ENCODE data around the gene ITPK1. TPM values are rescaled to one million over a fixed set of nuclear protein-coding genes. Genes with fewer than 3 reads are reported as not detected.

The ITPK1 gene
- total and polyA plus RNA-seq, 12 donors: 47.1 to 152 (median 92.7) TPM

DNA sequence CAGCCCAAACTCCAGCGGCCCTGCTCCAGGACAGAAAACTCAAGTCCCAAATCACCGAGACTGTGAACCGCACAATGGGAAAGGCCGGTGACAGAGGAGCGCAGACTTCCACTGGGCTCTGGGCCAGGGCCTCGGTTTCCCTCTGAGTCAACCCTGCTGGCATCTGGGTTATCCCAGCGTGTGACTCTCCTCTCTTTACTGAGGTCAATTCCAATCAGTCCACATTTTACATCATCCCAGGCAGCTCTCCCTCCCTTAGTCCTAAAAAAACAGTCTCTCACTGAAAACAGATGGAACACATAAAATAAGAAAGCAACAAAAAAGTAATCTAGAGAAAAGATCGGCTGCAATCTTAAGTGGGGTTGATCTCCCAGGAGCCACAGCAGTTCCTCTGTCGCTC, 36.9 kb downstream of the ITPK1 start:
- no peak overlapping the region for H3K4me3 ChIP-seq
- H3K27me3 ChIP-seq: no peaks in the 10 kb centered on the region
- 77 to 86% methylated on average over 9 of the region's 9 CpGs for WGBS, 2 donors
- intact Hi-C loops (cut with DNase I): no loop called here
- peak overlapping the region in 3 of 10 donors; percentile 15 to 31 (median 17) for H3K27ac ChIP-seq
- no peaks in the 10 kb centered on the region for H3K9me3 ChIP-seq
- H3K4me1 ChIP-seq: peaks cover 13 to 64% (median 49%) of the 10 kb centered on the region in 9 donors
- DNase-seq (no peak), ATAC-seq (no peak)
- TF ChIP-seq, protein P1, sequence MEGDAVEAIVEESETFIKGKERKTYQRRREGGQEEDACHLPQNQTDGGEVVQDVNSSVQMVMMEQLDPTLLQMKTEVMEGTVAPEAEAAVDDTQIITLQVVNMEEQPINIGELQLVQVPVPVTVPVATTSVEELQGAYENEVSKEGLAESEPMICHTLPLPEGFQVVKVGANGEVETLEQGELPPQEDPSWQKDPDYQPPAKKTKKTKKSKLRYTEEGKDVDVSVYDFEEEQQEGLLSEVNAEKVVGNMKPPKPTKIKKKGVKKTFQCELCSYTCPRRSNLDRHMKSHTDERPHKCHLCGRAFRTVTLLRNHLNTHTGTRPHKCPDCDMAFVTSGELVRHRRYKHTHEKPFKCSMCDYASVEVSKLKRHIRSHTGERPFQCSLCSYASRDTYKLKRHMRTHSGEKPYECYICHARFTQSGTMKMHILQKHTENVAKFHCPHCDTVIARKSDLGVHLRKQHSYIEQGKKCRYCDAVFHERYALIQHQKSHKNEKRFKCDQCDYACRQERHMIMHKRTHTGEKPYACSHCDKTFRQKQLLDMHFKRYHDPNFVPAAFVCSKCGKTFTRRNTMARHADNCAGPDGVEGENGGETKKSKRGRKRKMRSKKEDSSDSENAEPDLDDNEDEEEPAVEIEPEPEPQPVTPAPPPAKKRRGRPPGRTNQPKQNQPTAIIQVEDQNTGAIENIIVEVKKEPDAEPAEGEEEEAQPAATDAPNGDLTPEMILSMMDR (IDR thresholded peaks at IDR 0.05): no peak
- H3K36me3 ChIP-seq: peaks cover 0 to 3% (median 0%) of the 10 kb centered on the region in 9 donors

DNA sequence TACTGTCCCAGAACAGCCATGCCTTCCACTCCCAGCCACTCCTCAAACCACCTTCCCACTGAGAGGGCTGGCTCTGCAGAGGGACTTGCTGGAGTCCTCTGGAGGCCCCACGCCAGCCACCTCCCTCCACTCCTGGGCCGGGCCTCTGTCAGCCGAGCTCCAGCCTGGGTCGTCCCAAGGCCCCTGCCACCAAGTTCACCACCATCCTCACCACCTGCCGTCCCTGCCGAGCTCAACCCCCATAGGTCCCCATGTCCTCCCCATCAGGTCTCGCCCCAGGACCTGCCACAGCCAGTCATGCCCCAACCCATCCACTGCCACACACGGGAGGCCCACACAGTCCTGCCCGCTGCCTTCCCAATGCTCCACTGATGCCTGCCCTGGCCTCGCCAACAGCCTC, 39.0 kb downstream of the ITPK1 start:
- 91 to 97% methylated on average over 10 of the region's 10 CpGs for WGBS, 2 donors
- Histone ChIP-seq H3K27me3 (no peaks in the 10 kb centered on the region), H3K27ac (no peak overlapping the region), H3K9me3 (no peaks in the 10 kb centered on the region), H3K36me3 (peaks cover 0 to 3% (median 0%) of the 10 kb centered on the region in 9 donors), H3K4me3 (no peak overlapping the region), H3K4me1 (peaks cover 13 to 61% (median 43%) of the 10 kb centered on the region in 9 donors)
- DNase-seq (no peak), ATAC-seq (no peak)
- intact Hi-C loops (cut with DNase I): no loop called here
- TF ChIP-seq, protein P1 (IDR thresholded peaks at IDR 0.05): no peak

DNA sequence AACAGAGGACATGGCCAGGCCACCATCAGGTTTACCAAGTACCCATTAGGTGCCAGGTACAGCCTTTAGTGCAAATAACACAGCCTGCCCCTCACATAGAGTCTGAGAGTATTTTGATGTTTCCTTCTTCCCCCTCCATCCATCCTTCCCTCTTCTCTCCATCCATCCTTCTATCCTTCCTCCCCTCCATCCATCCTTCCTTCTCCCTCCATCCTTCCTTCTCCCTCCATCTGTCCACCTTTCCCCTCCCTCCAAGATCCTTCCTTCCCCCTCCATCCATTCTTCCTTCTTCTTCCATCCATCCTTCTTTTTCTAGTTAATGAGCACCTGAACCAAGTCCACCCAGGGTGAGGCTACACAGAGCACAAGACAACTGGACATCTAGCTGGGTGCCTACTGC, 39.8 kb downstream of the ITPK1 start:
- TF ChIP-seq, protein P1 (IDR thresholded peaks at IDR 0.05): no peak
- DNase-seq (no peak), ATAC-seq (no peak)
- Histone ChIP-seq H3K27me3 (no peaks in the 10 kb centered on the region), H3K4me3 (no peak overlapping the region), H3K9me3 (no peaks in the 10 kb centered on the region), H3K36me3 (peaks cover 0 to 3% (median 0%) of the 10 kb centered on the region in 9 donors), H3K27ac (peak overlapping the region in 1 of 10 donors; percentile 92), H3K4me1 (peaks cover 13 to 56% (median 39%) of the 10 kb centered on the region in 9 donors)
- intact Hi-C loops (cut with DNase I): no loop called here

DNA sequence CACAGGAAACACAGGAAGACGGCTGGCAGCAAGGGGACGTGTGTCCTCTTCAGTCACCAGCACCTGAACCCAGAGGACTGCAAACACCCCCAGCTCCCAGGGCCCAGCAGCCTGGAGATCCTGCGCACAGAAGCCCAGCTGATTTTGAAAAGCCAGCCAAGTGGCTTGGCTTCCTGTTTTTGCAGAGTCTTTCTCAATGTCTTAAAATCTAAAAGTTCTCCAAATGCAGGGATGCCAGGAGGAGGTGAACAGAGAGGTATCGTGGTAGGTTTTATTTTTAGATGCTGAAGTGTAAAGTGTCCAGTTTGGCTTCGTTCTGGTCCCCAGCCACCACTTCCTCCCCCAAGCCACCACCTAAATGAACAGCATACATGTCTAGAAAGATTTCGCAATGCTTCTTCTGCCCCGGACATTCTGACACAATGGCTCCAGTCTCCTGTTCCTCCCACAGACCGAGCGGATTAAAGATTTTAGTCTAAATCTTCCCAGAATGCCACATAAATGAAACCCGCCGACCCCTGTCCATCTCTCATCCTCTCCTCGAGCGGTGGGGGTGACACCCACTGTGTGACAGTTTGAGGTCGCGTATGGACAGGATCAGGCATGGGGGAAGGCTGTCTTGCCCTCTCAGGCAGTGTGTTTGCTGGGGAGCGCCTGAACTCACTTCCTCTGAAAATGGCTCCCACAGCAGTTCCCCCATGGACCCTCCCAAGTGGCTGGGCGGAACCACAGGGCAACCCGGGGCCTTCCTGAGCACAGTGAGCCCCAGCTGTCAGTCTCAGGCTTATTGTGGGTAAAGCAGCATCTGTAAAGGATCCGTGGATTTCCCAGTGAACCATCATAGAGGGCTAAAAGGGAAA, 41.6 kb downstream of the ITPK1 start:
- Histone ChIP-seq H3K27me3 (no peaks in the 10 kb centered on the region), H3K4me1 (peaks cover 13 to 53% (median 41%) of the 10 kb centered on the region in 9 donors), H3K36me3 (no peaks in the 10 kb centered on the region), H3K4me3 (peak overlapping the region in 6 of 10 donors; percentile 6 to 41 (median 18)), H3K9me3 (no peaks in the 10 kb centered on the region), H3K27ac (peak overlapping the region; percentile 19 to 92 (median 78))
- intact Hi-C loops (cut with DNase I): no loop called here
- DNase-seq: peak in 1 of 2 donors; percentile 52
- WGBS, 2 donors: 37 to 46% methylated on average over 19 of the region's 19 CpGs
- TF ChIP-seq, protein P1 (IDR thresholded peaks at IDR 0.05): no peak
- peak; percentile 60 to 84 (median 78) for ATAC-seq

All from heart right ventricle (tissue), 16 donors.